ENCODE results near the gene PTGR2. TPM values are rescaled to one million over a fixed set of nuclear protein-coding genes. Genes with fewer than 3 reads are reported as not detected.
"Not testable (repeated sequence)": the region's sequence is repeated elsewhere in the genome, so short reads cannot be mapped to it uniquely, and the experiment has no call there.

Gene PTGR2
- total and polyA plus RNA-seq, 7 donors: 5.0 to 11.4 (median 6.6) TPM

DNA sequence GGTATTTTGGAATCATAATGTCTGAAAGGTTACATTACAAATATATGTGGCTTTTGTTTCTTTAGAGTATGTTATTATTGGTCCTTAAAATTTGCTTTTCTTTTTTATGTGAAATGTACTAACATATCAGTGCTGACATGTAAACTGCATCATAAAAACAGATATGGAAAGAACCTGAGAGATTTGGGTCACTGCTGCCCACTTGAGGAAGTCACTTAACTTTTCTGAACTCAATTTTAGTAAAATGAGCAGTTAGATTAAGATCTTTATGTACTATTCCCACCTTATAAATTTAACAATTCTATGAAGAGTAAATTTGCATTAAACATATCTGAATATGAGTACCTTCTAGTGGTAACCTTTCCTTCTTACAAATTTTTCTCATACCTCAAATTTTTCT lies 7.5 kb downstream of the PTGR2 start:
- Histone ChIP-seq H3K27ac (no peak overlapping the region), H3K4me3 (no peak overlapping the region), H3K4me1 (no peaks in the 10 kb centered on the region), H3K9me3 (no peaks in the 10 kb centered on the region), H3K27me3 (no peaks in the 10 kb centered on the region), H3K36me3 (peaks cover 0 to 35% (median 8%) of the 10 kb centered on the region in 4 donors)
- no peak for DNase-seq
- TF ChIP-seq POLR2AphosphoS5 (IDR thresholded peaks at IDR 0.05) (no peak), POLR2A (IDR thresholded peaks at IDR 0.05) (no peak), EP300 (IDR thresholded peaks at IDR 0.05) (no peak)
- TF ChIP-seq, protein P1, sequence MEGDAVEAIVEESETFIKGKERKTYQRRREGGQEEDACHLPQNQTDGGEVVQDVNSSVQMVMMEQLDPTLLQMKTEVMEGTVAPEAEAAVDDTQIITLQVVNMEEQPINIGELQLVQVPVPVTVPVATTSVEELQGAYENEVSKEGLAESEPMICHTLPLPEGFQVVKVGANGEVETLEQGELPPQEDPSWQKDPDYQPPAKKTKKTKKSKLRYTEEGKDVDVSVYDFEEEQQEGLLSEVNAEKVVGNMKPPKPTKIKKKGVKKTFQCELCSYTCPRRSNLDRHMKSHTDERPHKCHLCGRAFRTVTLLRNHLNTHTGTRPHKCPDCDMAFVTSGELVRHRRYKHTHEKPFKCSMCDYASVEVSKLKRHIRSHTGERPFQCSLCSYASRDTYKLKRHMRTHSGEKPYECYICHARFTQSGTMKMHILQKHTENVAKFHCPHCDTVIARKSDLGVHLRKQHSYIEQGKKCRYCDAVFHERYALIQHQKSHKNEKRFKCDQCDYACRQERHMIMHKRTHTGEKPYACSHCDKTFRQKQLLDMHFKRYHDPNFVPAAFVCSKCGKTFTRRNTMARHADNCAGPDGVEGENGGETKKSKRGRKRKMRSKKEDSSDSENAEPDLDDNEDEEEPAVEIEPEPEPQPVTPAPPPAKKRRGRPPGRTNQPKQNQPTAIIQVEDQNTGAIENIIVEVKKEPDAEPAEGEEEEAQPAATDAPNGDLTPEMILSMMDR (IDR thresholded peaks at IDR 0.05): no peak
- intact Hi-C loops (cut with DNase I): no loop called here

DNA sequence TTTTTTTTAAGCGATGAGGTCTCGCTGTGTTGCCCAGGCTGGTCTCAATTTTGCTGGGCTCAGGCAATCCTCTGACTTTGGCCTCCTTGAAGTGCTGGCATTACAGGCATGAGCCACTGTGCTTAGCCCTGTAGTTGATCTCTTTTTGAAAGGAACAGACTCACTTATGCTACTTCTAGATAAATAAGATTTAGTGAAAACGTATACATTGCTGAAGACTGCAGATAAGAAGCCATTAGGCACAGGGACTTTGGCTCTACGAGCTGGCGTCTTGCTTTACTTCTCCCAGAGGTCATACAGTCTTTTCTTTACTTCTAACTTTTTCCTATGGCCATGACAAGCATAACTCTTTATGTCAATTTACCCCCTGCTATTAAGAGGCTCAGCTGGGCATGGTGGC lies 9.4 kb downstream of the PTGR2 start:
- TF ChIP-seq POLR2A (IDR thresholded peaks at IDR 0.05) (no peak), POLR2AphosphoS5 (IDR thresholded peaks at IDR 0.05) (no peak)
- 78 to 87% methylated on average over 5 of the region's 5 CpGs for WGBS, 2 donors
- no peaks in the 10 kb centered on the region for H3K4me1 ChIP-seq

DNA sequence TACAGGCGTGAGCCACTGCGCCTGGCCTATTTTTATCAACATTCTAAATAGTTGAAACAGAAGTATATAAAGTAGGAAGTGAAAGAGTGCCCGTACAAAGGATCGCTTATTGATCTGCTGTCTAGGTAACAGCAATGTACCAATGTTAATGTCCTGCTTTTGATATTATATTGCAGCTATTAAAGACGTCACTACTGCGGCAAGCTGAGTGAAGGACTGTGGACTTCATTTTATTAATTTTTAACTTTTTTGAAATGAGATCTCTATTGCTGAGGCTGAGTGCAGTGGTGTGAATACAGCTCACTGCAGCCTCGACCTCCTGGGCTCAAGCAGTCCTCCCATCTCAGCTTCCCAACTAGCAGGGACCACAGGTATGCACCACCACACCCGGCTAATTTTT lies 10.8 kb downstream of the PTGR2 start:
- Histone ChIP-seq H3K27ac (no peak overlapping the region), H3K27me3 (no peaks in the 10 kb centered on the region), H3K9me3 (no peaks in the 10 kb centered on the region), H3K4me3 (no peak overlapping the region), H3K4me1 (no peaks in the 10 kb centered on the region), H3K36me3 (peaks cover 0 to 37% (median 8%) of the 10 kb centered on the region in 4 donors)
- TF ChIP-seq, protein P1 (IDR thresholded peaks at IDR 0.05): no peak
- TF ChIP-seq POLR2A (IDR thresholded peaks at IDR 0.05): no peak
- no peak for TF ChIP-seq EP300 (IDR thresholded peaks at IDR 0.05)
- TF ChIP-seq POLR2AphosphoS5 (IDR thresholded peaks at IDR 0.05): no peak
- WGBS, 2 donors: 28 to 74% methylated on average over 8 of the region's 8 CpGs
- intact Hi-C loops (cut with DNase I): no loop called here
- DNase-seq: no peak

More for the DNA sequence above, 9.4 kb downstream of the PTGR2 start:
- Histone ChIP-seq H3K4me3 (no peak overlapping the region), H3K27me3 (no peaks in the 10 kb centered on the region), H3K27ac (no peak overlapping the region), H3K36me3 (peaks cover 0 to 36% (median 8%) of the 10 kb centered on the region in 4 donors), H3K9me3 (no peaks in the 10 kb centered on the region)
- DNase-seq: no peak
- intact Hi-C loops (cut with DNase I): no loop called here

DNA sequence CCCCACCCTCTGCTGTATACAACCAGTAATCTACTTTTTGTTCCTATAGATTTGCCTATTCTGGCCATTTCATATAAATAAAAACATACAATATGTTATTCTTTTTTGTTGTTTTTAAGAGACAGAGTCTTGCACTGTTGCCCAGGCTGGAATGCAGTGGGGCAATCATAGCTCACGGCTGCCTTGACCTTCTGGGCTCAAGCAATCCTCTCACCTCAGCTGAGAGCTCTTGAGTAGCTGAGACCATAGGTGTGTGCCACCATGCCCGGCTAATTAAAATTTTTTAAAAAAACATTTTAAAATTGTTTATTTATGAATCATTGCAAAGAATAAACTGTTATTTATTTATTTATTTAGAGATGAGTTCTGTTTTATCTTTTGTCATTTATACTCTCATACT lies 11.6 kb downstream of the PTGR2 start:
- no peak for DNase-seq
- intact Hi-C loops (cut with DNase I): no loop called here
- no peaks in the 10 kb centered on the region for H3K9me3 ChIP-seq
- H3K4me1 ChIP-seq: no peaks in the 10 kb centered on the region
- no peak for TF ChIP-seq POLR2AphosphoS5 (IDR thresholded peaks at IDR 0.05)
- TF ChIP-seq EP300 (IDR thresholded peaks at IDR 0.05): no peak
- no peak for TF ChIP-seq POLR2A (IDR thresholded peaks at IDR 0.05)
- TF ChIP-seq, protein P1 (IDR thresholded peaks at IDR 0.05): no peak
- no peak overlapping the region for H3K27ac ChIP-seq
- no peak overlapping the region for H3K4me3 ChIP-seq
- peaks cover 0 to 42% (median 8%) of the 10 kb centered on the region in 4 donors for H3K36me3 ChIP-seq
- WGBS, 2 donors: 93 to 96% methylated on average over 2 of the region's 2 CpGs
- no peaks in the 10 kb centered on the region for H3K27me3 ChIP-seq

DNA sequence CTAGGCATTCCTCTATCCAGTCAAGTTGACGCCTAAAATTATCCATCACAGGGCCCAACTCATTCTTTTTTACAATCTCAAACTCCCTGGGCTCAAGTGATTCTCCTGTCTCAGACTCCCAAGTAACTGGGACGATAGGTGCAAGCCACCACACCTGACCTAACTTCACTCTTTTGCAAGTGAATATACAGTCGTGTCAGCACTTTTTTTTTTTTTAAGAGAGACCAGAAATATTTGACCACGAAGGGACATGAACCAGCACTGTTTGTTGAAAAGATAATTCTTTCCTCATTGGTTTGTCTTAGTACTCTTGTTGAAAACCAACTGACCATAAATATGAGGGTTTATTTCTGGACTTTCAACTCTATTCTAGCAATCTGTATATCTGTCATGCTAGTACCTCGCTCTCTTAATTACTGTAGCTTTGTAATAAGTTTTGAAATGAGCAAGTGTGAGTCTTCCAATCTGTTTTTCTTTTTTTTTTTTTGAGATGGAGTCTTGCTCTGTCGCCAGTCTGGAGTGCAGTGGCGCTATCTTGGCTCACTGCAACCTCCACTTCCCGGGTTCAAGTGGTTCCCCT lies 14.0 kb downstream of the PTGR2 start:
- WGBS, 2 donors: 76 to 89% methylated on average over 8 of the region's 8 CpGs
- Histone ChIP-seq H3K27me3 (no peaks in the 10 kb centered on the region), H3K27ac (no peak overlapping the region), H3K36me3 (peaks cover 0 to 40% (median 8%) of the 10 kb centered on the region in 4 donors), H3K9me3 (no peaks in the 10 kb centered on the region), H3K4me3 (no peak overlapping the region), H3K4me1 (no peaks in the 10 kb centered on the region)
- TF ChIP-seq, protein P1 (IDR thresholded peaks at IDR 0.05): no peak
- no peak for TF ChIP-seq POLR2A (IDR thresholded peaks at IDR 0.05)
- TF ChIP-seq EP300 (IDR thresholded peaks at IDR 0.05): no peak
- no peak for TF ChIP-seq POLR2AphosphoS5 (IDR thresholded peaks at IDR 0.05)
- no peak for DNase-seq
- intact Hi-C loops (cut with DNase I): no loop called here

DNA sequence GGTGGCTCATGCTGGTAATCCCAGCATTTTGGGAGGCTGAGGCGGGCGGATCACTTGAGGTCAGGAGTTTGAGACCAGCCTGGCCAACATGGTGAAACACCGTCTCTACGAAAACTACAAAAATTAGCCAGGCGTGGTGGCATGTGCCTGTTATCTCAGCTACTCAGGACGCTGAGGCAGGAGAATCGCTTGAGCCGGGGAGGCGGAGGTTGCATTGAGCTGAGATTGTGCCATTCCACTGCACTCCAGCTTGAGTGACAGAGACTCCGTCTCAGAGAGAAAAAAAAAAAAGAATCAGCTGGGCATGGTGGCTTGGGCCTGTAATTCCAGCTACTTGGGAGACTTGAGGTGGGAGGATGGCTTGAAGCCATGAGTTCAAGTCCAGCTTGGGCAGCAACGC lies 18.1 kb downstream of the PTGR2 start:
- H3K9me3 ChIP-seq; H3K4me1 ChIP-seq; DNase-seq; H3K27ac ChIP-seq; intact Hi-C loops (cut with DNase I); H3K27me3 ChIP-seq; H3K4me3 ChIP-seq: not testable (repeated sequence)
- 94 to 97% methylated on average over 11 of the region's 11 CpGs for WGBS, 2 donors
- H3K36me3 ChIP-seq: peaks cover 0 to 16% (median 3%) of the 10 kb centered on the region in 4 donors
